ENCODE measurements around the gene RAB44.

RAB44 gene

DNA sequence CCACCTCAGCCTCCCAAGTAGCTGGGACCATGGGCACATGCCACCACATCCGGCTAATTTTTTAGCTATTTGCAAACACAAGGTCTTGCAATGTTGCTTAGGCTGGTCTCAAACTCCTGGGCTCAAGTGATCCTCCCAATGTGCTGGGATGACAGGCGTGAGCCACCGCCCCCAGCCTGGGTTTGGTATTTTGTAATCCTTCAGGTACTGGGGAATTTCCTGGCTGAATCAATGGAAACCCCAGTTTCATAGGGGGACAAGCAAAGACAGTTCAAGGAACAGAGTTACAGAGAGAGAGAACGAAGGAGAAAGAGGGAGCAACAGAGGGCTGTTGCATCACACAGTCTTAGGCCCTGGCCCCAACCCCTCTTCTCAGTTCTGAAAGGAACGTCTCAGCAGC lies 35.7 kb downstream of the RAB44 start:
- ATAC-seq: no peak

DNA sequence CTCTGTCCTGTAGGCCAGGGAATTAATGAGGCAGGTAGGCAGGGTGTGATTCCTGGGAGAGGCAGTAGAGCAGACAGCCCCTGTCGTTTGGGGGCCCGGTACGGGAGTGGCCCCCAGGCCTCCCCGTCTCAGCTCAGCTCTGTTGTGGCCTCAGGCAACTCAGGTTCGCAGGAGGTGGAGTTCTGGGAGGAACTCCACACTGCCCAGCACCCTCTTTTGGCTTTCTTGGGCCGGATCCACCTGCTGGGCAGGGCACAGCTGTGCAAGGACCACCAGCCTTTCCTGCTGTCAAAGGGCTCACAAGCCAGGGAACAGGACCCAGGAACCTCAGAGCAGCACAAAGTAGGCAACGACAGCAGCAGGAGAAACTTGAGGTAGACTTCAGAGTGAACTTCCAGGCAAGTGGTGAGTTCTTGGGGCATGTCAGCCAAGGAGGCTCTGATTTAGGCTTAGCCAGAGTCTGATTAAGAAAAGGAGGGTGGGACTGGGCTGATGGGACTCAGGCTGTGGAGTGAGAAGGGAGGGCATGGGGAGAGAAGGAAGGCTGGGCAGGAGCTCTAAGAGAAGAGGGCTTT lies 36.9 kb downstream of the RAB44 start:
- no peak for ATAC-seq

DNA sequence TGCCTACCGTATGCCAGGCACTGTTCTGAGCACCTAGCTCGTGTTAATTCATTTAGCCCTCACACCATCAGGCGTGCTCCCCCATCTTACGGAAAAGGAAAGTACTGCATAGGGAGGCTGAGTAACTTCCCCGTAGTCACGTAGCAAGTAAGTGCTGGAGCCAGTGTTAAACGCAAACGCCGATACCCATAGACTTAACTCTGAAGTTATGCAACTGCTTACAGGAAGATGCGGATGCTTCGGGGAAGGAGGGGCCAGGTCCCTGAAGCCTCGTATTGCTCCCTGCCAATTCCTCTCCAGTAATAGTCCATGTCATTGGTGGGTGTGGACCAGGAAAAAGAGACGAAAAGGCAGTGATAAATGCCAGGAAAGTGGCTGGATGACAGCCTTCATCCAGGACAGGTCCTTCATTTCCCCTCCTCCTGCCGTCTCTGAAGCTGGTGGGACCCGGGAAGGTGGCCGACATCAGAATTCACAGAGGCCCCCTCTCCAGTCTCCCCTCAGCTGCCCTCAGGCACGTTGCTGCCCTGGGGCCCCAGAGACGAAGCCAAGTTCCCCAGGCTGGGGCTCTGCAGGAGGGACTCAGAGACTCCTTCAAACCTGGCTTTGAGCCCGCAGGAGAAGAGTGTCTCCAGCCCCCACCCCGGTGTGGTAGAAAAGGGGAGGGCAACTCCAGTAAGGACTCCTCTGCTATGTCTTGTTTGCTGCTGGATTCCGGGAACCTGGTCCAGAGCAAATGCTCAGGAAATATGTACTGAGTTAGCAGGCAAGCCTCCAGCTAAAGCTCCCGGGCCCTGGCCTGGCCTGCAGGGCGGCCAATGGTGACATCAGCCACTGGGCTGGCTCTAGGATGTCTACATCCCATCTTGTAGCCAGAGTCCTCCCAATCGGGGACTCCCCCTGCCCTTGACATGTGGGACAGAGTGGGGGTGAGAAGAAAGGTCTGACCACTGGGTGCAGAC lies 37.8 kb downstream of the RAB44 start:
- peak; percentile 80 to 87 for ATAC-seq

- no peak for ATAC-seq
Measured at GRCh38 chr6:36737043-36737785, 39.6 kb downstream of the RAB44 start.

DNA sequence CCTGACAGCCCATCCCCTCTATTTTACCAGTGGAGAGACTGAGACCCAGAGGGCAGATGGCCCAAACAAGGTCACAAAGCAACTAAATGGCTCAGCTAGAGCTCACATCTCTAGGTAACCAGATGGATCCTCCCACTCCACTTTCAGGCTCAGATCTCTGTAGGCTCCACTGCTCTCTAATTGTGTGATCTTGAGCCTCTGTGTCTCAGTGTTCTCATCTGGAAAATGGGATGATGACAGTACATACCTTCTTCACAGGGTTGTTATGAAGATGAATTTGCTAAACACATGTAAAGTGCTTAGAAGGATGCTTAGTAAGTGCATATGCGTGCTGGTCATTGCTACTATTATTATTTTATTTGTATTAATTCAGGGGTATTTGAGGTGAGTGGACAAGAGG lies 40.5 kb downstream of the RAB44 start:
- no peak for ATAC-seq

DNA sequence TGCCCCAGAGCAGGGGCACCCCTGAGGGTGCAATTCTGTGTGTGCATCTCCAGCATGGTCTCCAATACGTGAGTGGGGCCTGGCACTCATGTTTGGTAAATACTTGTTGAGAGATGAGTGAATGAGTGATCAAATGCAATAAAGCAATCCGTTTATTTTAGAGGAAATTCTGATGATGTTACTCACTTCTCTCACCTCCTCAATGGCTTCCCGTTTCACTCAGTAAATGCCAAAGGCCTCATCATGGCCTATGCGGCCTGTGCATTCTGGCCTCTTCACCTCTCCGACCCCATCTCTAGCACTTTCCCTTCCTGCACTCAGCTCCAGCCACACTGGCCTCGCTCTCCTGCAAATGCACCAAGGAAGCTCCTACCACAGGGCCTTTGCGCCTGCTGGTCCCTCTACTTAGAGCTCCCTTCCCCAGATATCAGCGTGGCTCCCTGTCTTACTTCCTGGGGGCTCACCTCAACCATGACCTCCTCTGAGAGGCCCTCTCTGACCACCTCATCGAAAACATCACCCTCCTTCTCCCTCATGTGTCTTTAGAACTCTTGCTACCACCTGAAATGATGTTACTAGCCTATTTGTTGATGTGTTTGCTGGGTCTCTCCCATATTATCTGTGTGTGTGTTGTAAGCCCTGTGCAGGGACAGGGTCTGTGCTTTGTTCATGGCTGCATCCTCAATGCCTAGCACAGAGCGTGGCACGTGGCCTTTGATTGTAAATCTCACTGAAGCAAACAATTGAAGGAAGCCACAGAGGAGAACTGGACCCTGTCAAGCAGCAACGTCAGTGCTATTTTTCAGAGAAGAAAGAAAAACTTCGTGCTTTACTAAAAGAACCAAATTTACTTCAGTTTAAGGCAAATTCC lies 42.6 kb downstream of the RAB44 start:
- ATAC-seq: no peak

GRCh38 chr6:36740818-36741179 lies 43.2 kb downstream of the RAB44 start:
- no peak for ATAC-seq

DNA sequence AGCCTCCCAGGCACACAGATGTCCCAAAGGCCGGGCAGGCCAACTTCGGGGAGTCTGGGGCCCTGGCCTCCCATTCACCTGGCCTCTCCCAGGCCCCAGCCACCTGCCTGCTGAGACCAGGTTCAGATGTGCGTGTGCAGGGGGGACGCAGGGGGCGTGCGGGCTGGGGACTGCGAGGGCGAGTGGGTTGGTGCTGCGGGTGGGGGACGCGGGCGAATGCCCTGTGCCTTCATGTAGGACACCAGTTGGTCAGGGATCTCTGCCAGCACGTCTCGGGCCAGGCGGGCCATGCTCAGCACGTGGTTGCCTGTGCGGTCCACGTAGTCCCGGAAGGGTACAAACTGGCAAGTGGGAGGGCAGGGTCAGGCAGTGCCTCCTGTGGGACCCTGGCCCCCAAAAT lies 44.5 kb downstream of the RAB44 start:
- no peak for ATAC-seq

- ATAC-seq: no peak
Measured at GRCh38 chr6:36743032-36743431, 45.4 kb downstream of the RAB44 start.

GRCh38 chr6:36743538-36744303 lies 46.1 kb downstream of the RAB44 start:
- ATAC-seq: no peak

- no peak for ATAC-seq
Measured at GRCh38 chr6:36744304-36744673, 46.7 kb downstream of the RAB44 start.

DNA sequence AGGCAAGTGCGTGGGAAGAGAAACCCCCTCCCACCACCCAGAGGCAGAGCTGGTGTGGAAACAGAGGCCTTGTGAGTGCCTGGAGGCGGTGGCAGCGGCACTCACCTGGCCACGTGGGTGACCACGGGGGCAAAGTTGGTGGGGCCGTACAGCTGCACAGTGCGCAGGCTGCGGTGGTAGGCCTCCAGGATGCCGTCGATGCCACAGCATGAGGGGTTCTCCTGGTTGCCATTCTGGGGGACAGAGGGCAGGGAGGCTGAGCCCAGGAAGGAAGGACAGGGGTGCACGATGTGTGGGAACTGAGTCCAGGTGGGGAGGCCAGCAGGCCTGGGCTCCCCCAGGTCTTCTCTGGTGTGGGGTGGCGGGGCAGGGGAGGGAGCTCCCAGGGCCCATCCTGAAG lies 47.7 kb downstream of the RAB44 start:
- no peak for ATAC-seq

DNA sequence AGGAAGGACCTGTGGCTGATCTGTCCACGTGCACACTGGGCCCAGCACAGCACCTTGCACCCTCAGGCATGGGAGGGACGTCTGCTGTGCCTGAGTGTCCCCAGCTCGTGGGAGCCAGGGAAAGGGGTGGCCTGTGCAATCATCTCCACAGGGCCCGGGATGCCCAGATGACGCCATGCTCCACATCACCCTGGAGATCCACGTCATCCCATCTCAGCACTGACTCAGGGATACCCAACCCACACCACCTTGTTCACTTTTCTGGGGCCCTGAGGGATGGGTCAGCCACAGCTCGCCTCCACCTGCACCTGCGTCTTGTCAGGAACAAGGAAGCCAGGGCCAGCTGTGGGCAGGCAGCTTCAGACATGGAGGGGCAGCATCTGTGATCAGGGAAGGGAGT lies 48.2 kb downstream of the RAB44 start:
- ATAC-seq: no peak

- ATAC-seq: no peak
Measured at GRCh38 chr6:36746251-36746650, 48.6 kb downstream of the RAB44 start.

GRCh38 chr6:36749829-36750489 lies 52.3 kb downstream of the RAB44 start:
- no peak for ATAC-seq

DNA sequence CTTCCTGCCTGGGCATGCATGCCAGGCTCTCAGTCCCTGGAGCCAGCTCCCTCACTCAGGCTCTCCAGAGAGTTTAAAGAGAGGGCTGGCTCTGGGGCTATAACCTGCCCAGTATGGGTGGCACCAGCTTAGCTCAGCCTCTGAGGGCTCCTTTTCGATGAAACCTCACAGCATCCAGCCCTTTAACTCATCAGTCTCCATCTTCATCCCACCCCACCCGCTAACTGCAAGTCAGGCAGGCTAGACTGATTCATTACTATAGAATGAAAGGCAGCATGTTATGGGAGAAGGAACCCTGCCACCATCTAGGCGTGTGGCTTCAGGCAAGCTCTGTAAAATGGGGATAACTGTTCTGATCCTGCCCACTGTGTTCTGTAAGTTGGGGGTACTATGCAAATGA lies 53.5 kb downstream of the RAB44 start:
- no peak for ATAC-seq

DNA sequence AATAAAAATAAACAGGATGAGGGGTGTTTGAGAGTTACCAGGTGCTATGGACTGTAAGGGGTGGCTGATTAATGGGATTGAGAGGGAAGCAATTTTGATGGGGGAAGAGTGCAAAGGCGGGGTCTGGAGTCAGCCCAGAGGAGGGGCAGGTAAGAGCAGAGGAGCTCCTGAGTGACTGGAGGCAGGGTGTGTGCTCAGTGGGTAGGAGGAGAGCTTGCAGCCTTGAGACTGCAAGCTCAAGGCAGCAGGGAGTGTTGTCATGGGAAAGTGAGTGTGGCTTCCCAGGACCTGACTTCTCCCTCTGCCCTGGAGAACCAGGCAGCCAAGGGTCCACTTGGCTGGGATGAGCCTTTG lies 54.2 kb downstream of the RAB44 start:
- no peak for ATAC-seq

- ATAC-seq: peak; percentile 30 to 41
Measured at GRCh38 chr6:36752187-36752885, 54.7 kb downstream of the RAB44 start.

DNA sequence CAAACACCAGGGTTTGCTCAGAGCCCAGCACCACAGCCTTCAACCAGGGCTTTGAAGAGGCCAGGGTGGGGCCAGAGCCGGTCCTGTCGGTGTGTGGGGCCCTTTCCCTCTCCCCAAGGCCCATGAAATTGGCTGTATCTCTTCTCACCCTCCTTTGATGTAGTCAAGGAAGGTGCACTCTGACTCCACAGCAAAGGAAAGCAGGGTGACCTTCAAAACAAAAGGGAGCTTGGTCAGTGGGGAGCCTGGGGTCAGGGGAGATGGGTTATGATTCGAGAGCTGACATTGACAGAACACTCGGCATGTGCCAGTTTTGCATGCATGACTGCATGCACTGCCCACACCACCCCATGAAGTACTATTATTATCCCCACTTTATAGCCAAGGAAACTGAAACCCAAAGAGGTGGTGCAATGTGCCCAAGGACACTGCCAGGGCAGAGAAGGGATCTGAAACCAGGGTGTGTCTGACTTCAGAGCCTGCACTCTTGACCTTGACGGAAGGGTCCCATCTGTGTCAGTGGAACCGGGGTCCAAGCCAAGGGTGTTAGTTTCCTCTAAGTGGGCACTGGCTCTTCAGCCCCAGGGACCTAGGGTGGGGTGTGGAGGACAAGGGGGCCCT lies 55.4 kb downstream of the RAB44 start:
- no peak for ATAC-seq

DNA sequence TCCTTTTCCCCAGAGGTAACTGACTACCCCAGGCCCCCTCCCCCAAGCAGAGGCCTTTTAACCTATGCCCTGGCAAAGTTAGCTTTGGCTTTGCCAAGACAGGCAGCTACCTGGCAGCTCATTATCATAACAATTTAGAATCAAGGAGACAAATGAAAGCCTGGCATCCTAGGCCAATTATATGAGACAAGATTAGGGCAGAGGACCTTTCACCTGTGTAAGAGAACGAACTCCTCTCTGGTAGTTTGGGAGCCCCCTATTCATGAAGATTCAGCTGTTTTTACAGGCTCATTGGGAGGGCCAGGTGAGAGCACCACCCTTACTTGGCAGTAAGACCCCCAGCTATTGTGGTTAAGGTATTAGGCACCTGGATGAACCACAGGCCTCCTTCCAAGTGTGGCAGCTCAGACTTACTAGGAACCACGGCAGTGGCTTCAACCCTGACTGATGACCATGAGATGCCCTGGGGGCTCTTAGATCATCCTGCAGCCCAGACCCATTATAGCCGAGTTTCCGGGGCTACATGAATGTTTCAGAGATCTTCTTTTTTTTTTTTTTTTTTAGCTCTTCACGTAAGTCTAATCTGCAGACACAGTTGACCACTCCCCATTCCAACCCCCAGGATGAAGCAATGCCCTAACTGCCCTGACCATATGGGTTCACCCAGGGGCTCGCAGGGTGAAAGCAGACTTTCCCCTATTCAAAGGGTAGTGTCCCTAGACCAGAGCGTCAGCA lies 56.2 kb downstream of the RAB44 start:
- no peak for ATAC-seq
